Measurements from ENCODE around the gene KRT26.

GRCh38 chr17:40753804-40754203 is 18.2 kb downstream of the KRT26 start:
- no peak for TF ChIP-seq POLR2A (IDR thresholded peaks at IDR 0.05; ENCODE audit: low read depth, low read length)
- no peak for TF ChIP-seq POLR2AphosphoS5 (IDR thresholded peaks at IDR 0.05; ENCODE audit: low read depth, low read length)
- TF ChIP-seq TAF1 (IDR thresholded peaks at IDR 0.05; ENCODE audit: borderline replicate concordance, low read depth, low read length) = no peak
